ENCODE measurements around the gene GOLGA5. TPM values are rescaled to one million over a fixed set of nuclear protein-coding genes. Genes with fewer than 3 reads are reported as not detected.

GOLGA5 gene
- total and polyA plus RNA-seq, 2 of the 13 experiments (the other 11 are each of a cell fraction or from before 2014, with no cell fraction given): 31.0 to 40.0 TPM

GRCh38 chr14:92793709-92794546, at the start of gene GOLGA5 (continued):
- TF ChIP-seq ZGPAT (CRISPR knock-in tag; IDR thresholded peaks at IDR 0.05) (peak; percentile 93), ZNF318 (CRISPR knock-in tag; IDR thresholded peaks at IDR 0.05) (no peak), ZNF276 (CRISPR knock-in tag; IDR thresholded peaks at IDR 0.05; ENCODE audit: low read depth) (no peak), ZC3H4 (CRISPR knock-in tag; IDR thresholded peaks at IDR 0.05; ENCODE audit: borderline replicate concordance) (no peak), RORA (CRISPR knock-in tag; IDR thresholded peaks at IDR 0.05) (no peak), ZNF781 (CRISPR knock-in tag; IDR thresholded peaks at IDR 0.05; ENCODE audit: borderline replicate concordance, not compliant biosample characterization) (no peak), ZNF7 (CRISPR knock-in tag; IDR thresholded peaks at IDR 0.05) (no peak), DPF2 (CRISPR knock-in tag; IDR thresholded peaks at IDR 0.05; ENCODE audit: borderline replicate concordance, low read depth) (no peak), ARID5B (CRISPR knock-in tag; IDR thresholded peaks at IDR 0.05) (no peak; the same call in 1 of the 2 replicates), DMAP1 (CRISPR knock-in tag; IDR thresholded peaks at IDR 0.05) (peak; percentile 94), GATAD1 (CRISPR knock-in tag; IDR thresholded peaks at IDR 0.05) (peak; percentile 90), ZNF34 (CRISPR knock-in tag; IDR thresholded peaks at IDR 0.05; ENCODE audit: borderline replicate concordance) (peak; percentile 50; the same call in 1 of the 2 replicates), SMC3 (IDR thresholded peaks at IDR 0.05; ENCODE audit: low read length) (no peak)

Data from HepG2 (cell line).